Retina (tissue), 1 donor: ENCODE measurements around the gene OGDH.

Source experiments
- DNase-seq: peaks from one replicate; pipeline ENCODE4 v3.0.0-alpha.2; 2016

The OGDH gene

DNA sequence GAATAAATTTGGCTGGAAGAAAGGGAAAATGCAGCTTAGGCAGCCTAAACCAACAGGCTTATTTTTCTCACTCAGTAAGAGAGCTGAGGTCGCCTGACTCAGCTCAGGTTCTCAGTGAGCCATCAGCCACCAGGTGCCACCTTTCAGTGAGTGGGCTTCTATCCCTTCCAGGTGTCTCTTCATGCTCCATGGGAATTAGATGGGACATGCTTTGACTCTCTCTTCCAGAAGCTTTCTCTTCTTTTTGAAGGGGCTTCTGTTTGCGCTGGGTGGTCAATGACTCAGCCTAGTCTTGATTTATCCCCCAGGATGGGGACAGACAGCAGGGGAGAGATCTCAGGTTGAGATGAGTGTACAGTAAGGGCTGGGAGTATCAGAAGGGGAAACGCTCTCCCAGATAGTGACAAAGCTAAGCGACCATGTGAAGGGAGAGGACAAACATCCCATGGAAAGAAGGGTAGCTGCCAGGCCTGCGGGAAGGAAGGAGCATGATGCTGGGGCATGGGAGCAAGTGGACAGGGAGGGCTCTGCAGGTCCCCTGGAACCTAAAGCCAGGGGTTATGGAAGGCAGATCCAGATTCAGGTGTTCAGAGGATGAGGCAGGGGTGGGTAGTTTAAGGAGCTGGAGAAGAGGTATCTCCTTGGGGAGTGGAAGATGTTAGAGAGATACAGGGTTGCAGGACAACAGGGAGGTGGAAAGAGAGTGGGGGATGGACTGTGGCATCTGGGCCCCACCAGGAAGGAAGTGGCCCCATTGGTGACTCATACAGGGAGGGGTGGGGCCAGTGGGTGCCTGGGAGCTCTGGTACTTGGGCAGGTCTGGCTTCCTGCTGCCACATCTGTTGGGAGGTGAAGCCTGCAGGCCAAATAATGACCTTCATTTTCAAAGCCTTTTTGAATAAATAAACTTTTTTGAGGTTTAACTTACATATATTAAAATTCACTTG is 32.5 kb downstream of the OGDH start:
- DNase-seq, result peak; percentile 6

DNA sequence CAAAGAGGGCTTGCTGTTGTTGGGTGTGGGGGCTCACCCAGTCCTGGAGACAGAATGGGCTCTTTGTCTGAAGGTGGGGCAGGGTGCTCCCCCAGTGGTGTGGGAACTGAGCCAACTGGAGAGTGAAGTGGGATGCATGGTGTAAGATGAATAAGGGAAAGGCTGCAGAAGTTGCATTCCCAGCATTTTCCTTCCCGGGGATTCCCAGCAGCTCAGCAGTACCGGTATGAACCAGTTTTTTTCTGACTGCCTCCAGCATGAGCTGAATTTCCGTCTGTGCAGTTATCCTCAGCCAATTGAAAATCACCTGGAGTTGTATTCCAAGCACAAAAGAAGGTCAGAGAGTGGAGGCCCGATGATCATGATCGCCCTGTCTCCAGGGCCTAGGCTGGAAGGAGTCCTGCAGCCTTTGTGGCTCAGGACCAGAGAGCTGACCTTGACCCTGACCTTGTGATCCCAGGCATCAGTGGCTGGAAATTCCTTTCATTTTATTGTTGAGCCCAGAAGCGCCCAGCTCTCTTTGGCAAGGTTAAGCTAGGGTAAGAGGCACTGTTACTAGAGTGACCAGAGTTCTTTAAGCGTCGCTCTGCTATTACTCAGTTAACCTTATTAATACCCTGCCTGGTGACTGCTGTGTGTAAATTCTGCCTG is 33.4 kb downstream of the OGDH start:
- DNase-seq, result peak; percentile 59

DNA sequence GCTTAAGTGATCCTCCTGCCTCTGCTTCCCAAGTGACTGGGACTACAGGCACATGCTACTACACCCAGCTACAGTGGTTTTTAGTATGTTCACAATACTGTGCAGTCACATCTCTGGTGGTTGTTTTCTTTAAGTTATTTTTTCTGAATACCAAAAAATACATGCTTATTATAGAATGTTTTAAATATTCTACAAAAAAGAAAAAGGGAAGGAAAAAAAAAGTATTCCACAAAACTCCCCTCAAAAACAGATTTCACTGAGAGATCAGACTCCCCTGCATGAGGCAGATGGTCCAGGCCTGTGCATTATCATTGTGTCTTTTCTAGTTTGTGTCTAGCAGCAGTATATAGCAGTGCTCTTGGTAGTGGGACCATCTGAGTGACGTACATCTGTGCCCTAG is 36.8 kb downstream of the OGDH start:
- DNase-seq, result no peak

DNA sequence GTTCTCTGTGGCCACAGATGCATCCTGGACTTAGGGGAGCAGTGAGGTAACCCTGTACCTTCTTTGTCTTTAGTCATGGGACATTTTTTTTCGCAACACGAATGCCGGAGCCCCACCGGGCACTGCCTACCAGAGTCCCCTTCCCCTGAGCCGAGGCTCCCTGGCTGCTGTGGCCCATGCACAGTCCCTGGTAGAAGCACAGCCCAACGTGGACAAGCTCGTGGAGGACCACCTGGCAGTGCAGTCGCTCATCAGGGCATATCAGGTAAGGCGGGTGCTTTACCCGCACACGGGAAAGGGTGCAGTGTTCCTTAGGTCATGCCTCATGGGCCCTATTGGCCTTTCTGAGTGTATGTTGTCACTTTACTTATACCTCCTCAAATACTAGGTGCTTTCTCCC is 38.8 kb downstream of the OGDH start:
- DNase-seq, result no peak

DNA sequence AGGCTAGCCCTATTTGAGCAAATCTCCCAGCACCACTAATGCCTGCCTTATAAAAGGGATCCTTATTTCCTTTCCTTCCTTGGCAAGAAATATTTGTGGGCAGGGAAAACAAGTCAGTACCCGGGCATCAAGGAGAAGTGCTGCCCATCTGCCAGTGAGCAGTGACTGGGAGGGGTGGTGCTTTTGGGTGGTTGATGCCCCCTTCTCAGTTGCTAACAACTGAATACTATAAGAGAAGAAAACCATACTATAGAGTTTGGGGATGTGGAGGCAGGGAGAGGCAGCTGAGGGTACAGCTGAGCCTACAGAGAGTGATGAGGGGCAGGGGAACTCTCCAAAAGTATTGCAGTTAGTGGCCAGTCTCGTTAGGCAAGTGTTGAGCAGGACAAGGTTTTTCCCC is 39.3 kb downstream of the OGDH start:
- no peak for DNase-seq

DNA sequence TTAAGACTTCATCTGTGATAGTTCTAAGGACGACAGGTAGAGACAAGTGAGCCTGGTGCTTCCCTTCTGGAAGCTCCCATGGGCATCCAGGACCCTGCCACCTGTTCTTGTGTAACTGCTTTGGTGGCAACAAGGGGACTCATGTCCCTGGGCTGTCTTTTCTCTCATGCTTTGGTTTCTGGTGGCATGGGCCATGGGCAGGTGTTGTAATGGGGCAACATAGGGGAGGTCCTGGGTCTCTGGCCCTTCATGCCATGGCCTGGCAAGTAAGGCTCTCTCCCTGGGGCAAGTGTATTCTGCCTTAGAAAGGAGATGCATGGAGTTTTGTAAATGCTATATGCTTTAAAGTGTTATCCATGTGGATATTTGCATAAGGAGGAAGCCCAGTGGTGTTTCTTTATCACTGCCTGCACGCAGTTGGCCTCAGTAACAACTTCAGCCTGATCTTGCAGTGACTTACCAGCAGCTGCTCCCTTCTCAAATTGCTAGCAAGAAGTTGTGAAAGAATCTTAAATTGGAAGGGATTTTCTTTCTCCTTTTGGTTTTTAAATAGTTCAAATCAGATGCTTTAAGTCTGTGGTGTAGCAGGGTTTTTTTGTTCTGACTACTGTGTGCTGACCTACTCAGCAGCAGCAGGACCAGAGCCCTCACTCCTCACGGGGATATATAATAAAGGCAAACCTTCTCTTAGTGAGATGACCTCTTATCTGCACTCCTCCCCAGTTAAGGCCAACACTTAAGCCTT is 39.9 kb downstream of the OGDH start:
- DNase-seq, result no peak

DNA sequence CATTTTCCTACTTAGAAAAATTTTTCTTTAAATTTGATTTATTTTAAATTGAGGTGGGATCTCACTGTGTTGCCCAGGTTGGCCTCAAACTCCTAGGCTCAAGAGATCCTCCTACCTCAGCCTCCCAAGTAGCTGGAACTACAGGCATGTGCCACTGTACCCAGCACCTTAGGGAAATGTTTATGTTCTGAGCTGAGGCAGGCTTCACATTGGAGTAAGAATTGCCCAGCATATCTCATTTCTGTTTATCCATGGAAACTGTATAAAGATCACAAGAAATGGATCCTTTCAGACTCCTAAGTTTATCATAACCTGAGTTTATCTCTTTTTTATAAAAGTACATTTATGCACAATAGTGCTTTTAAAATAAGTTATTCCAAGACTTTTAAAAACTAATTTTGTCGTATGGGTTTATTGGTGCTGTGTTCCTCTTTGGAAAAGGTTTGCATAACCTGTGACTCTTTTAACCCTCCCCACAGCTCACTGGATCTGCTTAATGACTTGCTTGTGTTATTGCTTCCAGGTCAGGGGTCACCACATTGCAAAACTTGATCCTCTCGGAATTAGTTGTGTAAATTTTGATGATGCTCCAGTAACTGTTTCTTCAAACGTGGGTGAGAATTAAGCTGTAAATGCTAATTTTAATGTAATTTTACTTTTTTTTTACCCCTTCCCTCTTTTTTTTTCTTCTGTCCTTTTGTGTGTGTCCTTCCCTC is 40.7 kb downstream of the OGDH start:
- DNase-seq, result no peak

DNA sequence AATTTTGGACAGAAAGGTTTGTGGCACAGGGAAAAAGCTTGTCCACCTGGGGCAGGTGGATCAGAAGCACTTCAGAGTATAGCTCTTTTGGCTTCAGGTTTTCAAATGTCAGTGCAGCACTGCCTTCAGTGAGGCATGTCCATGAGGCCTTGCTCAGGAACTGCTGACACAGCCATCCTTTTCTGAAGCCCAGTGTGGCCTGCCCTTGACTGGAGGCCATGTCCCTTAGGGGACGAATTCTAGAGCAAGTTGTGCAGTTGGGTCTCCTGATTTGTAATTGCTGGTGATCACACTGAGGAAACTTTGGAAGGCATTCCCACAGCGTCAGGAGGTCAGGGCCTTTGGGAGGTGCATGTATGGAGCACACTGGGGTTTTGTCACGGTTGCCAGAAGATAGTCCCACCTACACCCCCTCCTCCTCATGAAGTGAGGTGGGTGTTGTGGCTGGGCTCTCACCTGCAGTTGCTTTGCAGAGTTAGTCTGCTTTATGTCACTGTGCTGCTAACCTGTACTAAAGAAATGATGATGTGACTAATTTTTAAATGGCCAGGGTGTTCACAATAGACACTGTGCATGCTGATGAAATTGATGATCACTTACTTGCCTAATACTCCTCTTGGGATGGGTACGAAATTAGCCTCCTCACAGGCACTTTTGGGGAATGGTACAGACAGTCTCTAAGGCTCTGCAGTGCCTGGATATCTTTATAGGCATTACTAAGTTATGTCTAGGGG is 41.7 kb downstream of the OGDH start:
- no peak for DNase-seq

DNA sequence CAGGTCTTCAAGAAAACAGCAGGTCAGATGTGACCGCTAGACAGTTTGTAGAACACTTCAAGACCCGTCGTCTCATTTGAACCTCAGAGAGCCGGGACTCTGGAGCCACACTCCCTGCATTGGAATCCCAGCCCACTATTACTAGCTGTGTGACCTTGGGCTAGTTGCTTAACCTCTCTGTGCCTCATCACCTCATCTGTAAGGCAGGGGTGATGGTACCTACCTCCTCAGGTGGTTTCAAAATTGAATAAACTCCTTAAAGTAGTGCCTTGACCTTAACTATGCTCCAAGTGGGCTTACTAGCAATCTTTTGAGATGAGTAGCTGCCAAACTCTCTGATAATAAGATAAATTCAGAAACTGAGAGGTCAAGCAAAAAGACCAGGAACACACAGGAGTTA is 43.8 kb downstream of the OGDH start:
- no peak for DNase-seq

DNA sequence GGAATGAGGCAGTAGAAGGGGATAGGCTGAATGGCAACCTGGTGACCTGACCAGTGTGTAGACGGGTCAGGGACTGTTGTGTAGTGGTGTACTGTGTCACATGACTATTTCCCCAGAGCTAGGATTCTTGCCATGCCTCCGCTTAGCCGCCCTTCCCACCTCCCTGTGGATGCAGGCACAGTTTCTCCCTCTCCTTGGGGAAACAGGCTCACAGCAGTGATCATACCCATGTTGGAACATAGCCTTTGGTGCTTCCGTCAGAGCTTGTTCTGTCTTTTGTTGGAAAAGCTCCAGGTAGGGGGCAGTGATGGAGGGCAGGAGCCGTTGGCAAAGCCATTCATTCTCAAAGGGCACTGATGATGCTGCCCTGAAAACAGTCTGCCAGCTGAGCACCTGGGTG is 44.3 kb downstream of the OGDH start:
- DNase-seq, result no peak

DNA sequence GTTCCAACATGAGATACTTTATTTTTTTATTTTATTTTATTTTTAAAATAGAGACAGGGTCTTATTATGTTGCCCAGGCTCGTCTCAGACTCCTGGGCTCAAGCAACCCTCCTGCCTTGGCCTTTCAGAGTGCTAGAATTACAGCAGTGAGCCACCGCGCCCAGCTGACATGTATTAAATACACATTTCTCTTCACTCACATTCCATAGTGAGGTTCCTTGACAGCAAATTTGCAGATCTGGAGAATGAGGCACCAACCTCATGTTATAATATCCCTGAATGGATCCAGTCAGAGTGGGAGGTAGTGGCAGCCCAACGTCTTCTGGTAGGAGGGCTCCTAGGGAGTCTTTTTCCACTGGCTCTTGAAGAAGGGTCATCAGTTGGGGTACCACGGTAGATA is 46.1 kb downstream of the OGDH start:
- DNase-seq, result no peak

DNA sequence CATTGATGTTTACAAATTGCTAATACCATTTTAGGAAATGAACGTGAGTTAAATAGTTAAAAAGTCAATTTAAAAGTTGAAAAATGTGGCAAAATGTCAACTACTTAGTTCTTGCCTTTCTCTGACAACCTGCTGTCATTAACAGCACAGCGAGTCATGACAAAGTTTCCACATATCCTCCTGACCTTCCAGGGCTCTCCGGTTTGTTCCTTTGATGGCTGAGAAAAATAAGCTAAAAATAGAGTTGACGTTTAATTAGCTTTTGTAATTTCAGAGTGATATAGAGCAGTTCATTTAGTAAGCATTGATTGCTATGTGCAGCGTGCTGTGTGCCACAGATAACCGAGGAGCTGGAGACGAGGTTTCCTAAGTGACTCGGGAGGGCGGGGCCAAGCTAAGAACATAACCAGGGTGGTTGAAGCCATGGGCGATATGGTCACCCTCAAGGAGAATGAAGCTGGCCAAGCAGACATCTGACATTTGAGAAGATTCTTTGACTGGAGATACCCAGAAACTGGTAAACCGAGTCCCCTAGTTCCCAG is 47.9 kb downstream of the OGDH start:
- DNase-seq, result no peak

DNA sequence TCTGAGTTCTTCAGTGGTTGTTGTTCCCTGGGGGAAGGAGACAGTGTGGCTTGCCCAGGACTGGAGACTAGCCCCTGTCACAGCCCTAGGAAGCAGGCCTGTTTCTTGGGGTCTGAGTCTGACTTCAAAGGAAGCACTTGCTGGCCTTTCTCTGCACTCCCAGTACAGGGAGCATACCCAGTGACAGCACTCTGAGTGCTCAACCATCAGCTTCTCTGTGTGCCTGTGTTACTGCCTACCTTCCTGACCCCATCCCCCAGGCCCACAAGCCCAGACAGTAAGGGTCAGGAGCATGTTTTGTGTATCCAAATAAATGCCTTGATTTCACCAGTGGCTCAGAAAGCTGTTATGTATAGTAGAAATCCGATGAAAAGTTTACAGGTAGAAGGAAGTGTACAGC is 48.9 kb downstream of the OGDH start:
- no peak for DNase-seq

DNA sequence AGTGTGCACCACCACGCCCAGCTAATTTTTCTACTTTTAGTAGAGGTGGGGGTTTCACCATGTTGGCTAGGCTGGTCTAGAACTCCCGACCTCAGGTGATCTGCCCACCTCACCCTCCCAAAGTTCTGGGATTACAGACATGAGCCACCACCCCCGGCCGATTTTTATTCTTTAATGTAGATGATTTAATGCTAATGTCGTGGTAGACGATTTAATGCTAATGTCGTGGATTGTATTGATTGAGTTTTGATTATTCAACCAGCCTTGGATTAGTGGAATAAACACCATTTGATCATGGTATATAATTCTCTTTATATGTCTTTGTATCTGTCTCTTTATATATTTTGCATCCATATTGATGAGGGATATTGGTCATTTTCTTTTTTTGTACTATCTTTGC is 52.6 kb downstream of the OGDH start:
- no peak for DNase-seq

DNA sequence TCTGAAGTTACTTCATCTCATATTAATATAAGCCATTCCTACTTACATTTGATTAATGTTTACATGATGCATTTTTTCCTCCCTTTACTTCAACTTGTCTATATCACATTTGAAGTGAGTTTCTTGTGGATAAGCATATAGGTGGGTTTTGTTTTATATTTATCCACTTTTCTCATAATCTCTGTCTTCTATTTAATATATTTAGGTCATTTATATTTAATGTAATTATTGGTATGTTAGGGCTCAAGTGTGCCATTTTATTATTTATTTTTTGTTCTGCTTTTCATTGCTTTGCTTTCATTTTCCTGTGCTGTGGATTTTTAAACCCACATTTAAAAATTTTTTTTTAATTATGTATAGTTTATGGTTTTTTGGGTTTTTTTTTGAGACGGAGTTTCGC is 54.8 kb downstream of the OGDH start:
- no peak for DNase-seq

DNA sequence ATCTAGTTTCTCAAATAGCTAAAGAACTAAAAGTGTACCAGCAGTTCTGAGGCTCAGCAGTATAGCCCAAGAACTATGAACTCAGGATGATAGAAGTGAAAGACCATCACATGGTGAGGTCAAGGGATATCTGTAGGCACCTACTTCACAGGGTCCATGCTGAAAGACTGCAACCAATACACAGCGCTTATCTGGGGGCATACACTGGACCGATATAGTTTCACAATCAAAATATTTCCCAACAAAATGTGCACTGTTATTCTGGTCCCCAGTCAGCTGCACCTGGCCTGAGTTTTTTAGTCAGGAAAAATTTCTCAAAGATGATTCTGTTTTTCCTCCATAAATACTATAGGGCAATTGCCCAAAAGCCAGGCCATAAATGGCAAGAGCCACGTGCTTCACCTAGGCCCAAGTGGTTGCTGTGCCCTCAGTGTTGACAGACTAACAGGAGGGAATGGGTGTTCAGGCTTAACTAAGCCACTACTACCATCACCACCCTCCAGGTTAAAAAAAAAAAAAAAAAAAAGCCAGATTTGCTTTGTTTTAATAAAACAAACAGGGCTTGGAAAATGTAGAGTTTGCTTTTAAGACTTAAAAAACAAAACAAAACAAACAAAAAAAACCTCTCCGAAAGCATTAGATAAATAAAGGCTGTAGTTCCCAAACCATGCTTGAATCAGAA is 58.5 kb downstream of the OGDH start:
- no peak for DNase-seq

DNA sequence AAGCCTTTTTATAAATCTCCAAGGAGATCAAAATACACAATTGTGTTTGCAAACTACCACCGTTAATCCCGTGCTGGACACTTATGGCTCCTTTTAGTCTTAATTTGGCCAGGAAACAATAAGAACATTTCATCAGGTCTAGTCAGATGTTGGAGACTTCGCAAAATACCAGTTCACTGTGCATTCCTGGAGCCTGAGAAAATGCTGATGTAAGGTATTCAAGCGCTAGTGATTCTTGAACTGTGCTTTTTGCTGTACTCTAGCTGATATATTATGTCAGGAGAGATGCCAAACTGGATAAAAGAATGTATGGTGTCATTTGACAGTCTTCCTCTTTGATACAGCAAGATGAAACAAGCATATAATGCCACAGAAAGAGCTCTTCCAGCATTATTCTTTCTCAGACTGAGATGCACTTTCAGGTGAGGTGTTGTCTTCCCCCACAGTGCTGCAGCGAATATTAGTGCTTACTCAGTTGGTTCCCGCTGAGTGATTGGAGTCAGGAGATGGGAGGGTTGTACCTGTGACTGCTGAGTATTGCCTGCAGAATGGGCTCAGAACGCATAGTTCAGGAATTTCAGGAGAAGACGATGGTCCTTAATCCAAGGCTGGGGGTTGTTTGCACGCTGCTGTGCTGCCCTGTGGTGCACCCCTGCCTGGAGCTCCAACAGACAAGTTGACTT is 59.2 kb downstream of the OGDH start:
- DNase-seq, result no peak

DNA sequence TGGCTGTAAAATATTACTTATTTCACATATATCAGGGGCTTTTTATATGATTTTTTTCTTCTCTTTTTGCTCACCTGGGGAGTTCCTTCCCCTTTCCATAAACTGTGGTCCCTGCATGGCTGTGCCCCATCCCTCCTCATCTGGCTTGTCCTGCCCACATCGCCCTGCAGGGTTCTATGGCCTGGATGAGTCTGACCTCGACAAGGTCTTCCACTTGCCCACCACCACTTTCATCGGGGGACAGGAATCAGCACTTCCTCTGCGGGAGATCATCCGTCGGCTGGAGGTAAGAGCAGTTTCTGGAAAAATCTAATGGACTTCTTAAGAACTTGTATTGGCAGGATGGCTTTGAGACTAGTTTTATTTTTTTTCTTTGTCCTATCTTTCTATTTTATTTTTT is 60.1 kb downstream of the OGDH start:
- DNase-seq, result no peak

DNA sequence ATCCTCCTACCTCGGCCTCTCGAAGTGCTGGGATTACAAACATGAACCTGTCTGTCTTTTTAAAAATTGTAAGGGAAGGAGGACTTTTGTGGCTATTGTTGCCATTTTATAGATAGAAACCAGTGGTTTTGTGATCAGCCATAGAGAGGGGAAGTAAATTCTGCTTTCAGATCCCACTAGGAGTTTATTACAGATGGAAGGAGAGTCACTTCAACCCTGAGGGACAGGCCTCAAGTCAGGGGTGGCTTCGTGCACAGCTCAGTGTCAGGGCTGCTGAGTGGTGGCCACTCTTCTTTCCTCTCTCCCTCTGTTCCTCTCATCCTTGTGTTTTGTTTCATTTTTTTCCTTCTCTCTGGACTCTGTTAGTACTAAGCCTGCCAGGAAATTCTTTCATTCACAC is 60.8 kb downstream of the OGDH start:
- no peak for DNase-seq

DNA sequence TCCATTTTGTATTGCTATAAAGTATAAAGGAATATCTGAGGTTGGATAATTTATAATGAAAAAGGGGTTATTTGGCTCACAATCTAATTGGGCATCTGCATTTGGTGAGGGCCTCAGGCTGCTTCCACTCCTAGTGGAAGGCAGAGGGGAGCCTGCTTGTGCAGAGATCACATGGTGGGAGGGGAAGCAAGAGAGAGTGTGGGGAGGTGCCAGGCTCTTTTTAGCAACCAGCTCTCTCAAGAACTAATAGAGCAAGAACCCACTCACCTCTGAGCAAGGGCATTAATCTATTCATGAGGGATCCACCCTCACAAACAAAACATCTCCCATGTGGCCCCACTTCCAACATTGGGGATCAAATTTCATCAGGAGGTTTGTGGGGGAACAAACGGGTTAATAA is 64.6 kb downstream of the OGDH start:
- no peak for DNase-seq

DNA sequence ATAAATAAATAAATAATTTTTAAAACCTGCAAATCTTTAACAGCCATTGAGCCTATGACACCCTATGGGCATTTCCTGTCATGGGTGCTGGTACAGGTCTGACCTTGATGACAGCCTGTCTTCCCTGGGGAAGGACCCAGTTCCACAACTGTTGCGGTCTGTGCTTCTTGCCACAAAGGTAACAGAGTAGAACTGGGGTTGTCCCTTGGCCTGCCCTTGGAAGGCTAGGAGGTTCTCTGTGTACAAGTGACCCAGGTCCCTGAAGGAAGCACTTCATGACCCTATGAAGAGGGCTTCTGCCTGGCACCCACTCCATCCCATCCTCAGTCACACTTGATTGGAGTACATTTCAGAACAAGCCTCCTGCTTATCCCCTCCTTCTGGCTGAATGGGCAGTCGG is 66.9 kb downstream of the OGDH start:
- no peak for DNase-seq
